Measurements from ENCODE around the gene EAF1.
"Not testable (repeated sequence)": the region's sequence is repeated elsewhere in the genome, so short reads cannot be mapped to it uniquely, and the experiment has no call there.

EAF1 gene

DNA sequence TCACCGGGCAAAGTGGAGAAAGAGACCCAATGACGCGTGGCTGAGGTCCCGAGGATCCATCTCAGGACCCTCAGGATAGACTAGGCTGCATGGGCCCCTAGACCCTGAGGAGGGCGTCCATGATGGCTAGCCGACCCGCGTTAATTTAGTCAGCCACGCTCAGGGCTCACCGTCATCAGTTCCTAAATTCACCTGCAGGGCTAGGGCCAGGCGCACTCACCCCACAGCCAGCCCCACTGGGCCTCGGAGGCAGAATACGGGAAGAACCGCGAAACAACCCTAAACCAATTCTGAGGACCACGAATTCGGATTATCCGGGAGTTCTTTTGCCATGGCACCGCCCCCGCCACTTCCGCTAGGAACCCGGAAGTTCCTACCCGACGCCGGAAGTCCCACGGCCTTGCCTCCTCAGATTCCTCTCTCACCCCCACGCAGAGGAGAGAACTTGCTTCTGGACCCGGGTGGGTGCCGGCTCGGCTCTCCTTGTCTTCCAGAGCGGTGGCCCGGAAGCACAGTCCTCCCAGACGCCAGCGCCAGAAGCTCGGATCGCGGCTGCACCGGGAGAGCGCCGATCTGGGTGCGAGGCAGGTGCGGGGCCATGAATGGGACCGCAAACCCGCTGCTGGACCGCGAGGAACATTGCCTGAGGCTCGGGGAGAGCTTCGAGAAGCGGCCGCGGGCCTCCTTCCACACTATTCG is at the start of gene EAF1, which contains the start of gene METTL6:
EAF1 (plus strand) TSS at position 417 of the 699 bp plus-strand sequence; CDS start at position 599, 182 bp downstream.
METTL6 (minus strand) TSS at position 363 of the 699 bp plus-strand sequence. CDS start 1,033 bp downstream, outside the sequence.
- DNase-seq, result peak; percentile 89

GRCh38 chr3:15377961-15378791 is 49.2 kb upstream of the EAF1 start:
- peak; percentile 93 for DNase-seq

DNA sequence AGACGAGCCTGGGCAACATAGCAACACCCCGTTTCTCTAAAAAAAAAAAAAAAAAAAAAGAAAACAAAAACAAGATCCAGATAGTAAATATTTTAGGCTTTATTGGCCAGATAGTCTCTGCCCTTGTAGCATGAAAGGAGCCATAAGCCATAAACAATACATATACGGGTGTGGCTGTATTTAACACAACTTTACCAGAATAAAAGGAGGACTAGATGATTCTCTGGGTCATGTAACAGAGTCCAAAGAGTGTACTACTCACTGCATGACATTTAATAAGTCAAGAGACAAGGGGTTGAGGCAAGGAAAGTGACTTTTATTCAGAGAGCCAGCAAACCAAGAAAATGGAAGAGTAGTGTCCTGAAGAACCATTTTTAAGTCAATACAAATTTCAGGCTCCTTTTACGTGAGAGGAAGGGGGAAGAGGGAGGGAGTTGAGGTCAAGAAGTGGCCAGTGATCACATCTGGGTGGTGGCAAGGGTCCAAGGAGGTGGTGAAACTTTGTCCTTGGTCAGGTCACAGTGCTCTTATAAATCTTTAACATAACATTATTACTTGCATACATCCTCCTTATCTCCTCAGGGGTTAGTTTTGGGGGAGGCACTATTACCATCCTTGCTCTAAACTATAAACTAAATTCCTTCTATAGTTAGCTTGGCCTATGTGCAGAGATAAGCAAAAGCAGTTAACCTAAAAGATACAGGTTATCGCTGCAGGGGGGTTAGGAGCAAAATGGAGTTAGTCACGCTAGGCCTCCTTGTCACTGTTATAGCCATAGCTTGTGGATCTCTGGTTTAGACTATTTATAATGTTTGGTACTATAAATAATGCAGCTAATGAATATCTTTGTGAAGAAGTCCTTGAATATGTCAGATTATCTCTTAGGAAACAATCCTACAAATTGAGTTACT is 46.2 kb upstream of the EAF1 start:
- no peak for DNase-seq

DNA sequence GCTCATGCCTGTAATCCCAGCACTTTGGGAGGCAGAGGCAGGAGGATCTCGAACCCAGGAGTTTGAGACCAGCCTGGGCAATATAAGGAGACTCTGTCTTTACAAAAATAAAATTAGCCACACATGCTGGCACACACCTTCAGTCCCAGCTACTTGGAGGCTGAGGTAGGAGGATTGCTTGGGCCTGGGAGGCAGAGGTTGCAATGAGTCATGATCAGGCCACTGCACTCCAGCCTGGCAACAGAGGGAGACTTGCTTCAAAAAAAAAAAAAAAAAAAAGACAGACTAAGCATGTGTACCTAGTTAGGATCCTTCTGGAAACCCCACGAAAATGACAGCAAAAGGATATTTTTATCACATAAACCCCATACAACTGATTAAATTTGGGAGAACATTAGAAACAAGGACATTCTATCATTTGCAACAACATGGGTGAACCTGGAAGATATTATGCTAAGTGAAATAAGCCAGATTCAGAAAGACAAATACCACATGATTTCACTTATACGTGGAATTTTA is 44.9 kb upstream of the EAF1 start:
- DNase-seq, result no peak

DNA sequence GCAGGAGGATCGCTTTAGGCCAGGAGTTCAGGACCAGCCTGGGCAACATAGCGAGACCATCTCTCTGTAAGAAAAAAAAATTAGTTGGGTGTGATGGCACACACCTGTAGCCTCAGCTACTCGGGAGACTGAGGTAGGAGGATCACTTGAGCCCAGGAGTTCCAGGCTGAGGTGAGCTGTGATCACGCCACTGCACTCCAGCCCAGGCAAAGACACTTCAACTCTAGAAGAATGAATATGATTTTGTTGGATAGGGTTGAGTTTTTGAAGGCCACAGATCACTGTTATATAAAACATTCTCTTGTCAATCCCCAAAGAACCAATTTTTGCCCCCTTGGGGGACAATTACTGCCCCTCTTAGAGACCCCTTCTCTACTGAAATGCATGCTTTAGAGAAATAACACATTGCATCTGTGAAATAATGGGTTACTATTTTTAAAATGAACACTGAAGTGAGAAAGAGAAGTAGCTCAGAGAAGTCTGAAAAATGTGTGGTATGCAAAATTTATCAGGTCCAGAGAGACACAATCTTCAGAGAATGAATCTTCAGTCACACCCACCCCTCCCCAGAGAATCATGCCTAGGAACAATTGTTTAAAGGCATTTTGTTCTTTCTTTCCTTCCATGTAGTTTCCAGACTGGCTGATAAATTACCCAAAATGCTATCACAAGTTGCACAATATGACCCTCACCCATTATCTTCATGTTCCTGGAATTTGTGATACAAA is 42.7 kb upstream of the EAF1 start:
- DNase-seq, result no peak

- DNase-seq, result not testable (repeated sequence)
Observed at GRCh38 chr3:15385238-15385695, 42.1 kb upstream of the EAF1 start.

DNA sequence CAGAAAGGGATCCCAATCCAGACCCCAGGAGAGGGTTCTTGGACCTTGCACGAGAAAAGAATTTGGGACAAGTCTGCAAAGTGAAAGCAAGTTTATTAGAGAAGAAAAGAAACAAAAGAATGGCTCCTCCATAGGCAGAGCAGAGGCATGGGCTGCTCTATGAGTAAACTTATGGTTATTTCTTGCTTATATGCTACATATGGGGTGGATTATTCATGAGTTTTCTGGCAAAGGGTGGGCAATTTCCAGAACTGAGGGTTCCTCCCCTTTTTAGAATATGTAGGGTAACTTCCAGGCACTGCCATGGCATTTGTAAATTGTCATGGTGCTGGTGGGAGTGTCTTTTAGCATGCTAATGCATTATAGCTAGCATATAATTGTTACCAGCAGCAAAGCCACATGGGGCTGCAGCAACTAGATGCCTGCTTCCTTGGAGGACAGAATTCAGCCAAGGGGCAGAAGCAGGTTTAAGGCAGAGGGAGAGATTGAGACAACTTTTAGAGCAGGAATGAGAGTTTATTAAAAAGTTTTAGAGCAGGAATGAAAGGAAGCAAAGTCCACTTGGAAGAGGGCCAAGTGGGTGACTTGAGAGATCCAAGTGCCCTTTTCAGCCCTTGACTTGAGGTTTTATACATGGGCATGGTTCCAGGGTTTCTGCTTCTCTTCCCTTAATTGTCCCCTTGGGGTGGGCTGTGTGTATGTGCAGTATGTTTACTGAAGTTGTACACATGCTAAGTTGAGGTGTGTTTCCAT is 41.3 kb upstream of the EAF1 start:
- DNase-seq, result no peak

DNA sequence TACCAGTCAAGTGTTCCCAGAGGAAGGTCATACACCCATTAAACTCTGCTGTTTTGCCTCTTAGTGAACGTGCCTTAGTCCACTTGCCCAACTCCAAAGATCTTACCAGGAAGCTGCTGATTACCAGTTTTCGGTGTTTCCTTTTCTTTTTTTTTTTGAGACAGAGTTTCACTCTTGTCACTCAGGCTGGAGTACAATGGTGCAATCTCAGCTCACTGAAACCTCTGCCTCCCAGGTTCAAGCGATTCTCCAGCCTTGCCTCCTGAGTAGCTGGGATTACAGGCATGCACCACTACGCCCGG is 40.8 kb upstream of the EAF1 start:
- DNase-seq, result not testable (repeated sequence)

DNA sequence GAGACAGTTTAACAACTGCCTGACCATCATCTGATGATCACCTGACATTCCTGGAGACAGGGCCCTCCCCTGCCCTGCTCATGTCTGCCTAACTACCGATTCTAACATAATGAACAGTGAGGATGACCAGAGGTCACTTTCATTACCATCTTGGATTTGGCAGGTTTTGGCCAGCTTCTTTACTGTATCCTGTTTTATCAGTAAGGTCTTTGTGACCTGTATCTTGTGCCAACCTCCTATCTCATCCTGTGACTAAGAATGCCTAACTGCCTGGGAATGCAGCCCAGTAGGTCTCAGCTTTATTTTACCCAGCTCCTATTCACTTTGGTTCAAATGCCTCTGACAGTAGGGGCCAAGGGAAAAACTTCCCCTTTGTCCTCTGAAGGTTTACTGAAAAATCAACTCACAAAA is 40.2 kb upstream of the EAF1 start:
- DNase-seq, result no peak

DNA sequence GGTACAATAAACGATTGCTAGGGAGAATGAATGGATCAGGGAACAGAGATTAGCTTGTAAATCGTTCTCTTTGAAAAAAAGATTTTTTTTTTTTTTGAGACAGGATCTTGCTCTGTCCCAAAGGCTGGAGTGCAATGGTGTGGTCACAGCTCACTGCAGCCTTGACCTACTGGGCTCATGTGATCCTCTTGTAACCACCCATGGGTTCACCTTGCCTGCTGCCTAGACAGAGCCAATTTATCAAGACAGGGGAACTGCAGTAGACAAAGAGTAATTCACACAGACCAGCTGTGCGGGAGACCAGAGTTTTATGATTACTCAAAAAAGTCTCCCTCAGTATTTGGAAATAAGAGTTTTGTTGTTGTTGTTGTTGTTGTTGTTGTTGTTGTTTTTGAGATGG is 39.7 kb upstream of the EAF1 start:
- no peak for DNase-seq

DNA sequence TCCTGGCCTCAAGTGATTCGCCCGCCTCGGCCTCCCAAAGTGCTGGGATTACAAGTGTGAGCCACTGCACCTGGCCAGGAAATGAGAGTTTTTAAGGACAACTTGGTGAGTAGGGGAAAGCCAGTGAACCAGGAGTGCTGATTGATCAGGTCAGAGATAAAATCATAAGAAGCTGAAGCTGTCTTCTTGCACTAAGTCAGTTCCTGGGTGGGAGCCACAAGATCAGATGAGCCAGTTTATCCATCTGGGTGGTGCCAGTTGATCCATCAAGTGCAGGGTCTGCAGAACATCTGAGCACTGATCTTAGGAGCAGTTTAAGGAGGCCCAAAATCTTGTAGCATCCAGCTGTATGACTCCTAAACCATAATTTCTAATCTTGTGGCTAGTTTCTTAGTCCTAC is 39.1 kb upstream of the EAF1 start:
- not testable (repeated sequence) for DNase-seq

GRCh38 chr3:15390460-15390859 is 36.9 kb upstream of the EAF1 start:
- no peak for DNase-seq

DNA sequence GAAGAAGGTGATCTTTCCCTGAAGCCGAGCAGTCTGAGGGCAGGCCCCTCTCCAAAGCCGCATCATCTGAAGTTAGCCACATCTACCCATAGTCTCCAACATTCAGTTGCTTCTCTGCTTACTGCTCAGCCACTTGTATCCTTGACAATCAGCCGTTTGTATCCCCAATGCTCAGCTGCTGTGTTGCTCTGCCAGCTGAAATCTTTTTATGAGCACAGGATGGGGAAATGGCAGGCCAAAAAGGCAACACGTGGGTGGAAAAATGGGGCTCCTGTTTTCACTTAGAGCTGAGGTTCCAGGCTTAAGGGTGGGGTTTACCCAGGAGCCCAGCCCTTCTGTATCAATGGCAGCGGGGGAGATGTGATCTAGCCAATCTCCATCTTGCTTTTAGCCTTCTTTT is 36.4 kb upstream of the EAF1 start:
- no peak for DNase-seq

- not testable (repeated sequence) for DNase-seq
Observed at GRCh38 chr3:15393252-15393651, 34.1 kb upstream of the EAF1 start.

- DNase-seq, result peak; percentile 6
Observed at GRCh38 chr3:15398731-15399133, 28.7 kb upstream of the EAF1 start.

DNA sequence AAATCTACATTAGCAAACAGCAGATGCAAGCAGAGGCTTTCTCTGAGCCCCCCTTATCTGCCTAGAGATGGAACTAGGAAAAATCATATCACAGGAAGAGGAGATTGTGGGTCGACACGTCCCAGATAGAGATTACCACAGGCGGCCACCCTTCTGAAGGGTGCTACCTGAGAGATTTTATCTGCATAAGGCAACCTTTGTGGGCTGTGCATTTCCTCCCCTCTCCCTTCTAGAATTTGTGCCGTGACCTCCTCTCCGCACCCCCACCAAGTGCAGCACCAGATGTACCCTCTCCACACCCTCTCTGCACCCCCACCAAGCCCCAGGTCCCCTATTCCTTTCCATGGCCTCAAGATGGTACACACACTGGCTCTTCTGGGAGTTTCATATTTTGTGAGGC is 27.4 kb upstream of the EAF1 start:
- peak; percentile 14 for DNase-seq

- no peak for DNase-seq
Observed at GRCh38 chr3:15401936-15402335, 25.5 kb upstream of the EAF1 start.

DNA sequence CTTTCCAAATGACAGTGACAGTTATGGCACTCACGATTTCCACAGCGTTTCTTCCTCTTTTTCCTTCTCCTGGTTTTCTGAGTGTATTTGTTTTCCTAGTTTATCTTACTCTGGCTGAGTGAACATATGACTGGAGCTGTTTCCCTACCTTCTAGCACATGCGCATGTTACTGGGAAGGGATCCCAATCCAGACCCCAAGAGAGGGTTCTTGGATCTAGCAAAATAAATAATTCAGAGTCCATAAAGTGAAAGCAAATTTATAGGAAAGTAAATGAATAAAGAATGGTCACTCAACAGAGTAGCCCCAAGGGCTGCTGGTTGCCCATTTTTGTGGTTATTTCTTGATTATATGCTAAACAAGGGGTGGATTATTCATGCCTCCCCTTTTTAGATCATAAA is 23.9 kb upstream of the EAF1 start:
- no peak for DNase-seq

DNA sequence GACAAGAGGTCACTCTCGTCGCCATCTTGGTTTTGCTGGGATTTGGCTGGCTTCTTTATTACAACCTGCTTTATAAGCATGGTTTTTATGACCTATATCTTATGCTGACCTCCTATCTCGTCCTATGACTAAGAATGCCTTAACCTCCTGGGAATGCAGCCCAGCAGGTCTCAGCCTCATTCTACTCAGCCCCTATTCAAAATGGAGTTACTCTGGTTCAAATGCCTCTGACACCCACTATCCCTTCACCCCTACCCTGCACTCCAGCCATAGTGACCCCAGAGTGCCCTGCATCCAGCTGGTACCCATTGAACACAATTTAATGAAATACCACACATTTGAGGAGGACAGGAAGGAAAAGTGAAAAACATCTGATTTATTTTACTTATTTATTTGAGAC is 23.4 kb upstream of the EAF1 start:
- DNase-seq, result no peak

- no peak for DNase-seq
Observed at GRCh38 chr3:15404767-15405166, 22.6 kb upstream of the EAF1 start.

GRCh38 chr3:15405448-15406050 is 21.8 kb upstream of the EAF1 start:
- DNase-seq, result peak; percentile 26

Data from CD4-positive, alpha-beta T cell treated with Interleukin-6 for 4 hours (primary cell).